GM18498 (cell line): Measurements from ENCODE around the gene ZNF506.
"Not testable (repeated sequence)": the region's sequence is repeated elsewhere in the genome, so short reads cannot be mapped to it uniquely, and the experiment has no call there.

Experiments
- ATAC-seq: cut with Tn5 transposase; IDR thresholded peaks from one replicate; pipeline ENCODE4 v1.9.1; 2021; ENCODE audit warnings: mild to moderate bottlenecking, moderate library complexity; ENCODE audit not compliant: unreplicated experiment

The ZNF506 gene

GRCh38 chr19:19746286-19747213 lies 75.0 kb downstream of the ZNF506 start:
- ATAC-seq: no peak

- no peak for ATAC-seq
These were observed 75.9 kb downstream of the ZNF506 start for GRCh38 chr19:19745496-19746285.

DNA sequence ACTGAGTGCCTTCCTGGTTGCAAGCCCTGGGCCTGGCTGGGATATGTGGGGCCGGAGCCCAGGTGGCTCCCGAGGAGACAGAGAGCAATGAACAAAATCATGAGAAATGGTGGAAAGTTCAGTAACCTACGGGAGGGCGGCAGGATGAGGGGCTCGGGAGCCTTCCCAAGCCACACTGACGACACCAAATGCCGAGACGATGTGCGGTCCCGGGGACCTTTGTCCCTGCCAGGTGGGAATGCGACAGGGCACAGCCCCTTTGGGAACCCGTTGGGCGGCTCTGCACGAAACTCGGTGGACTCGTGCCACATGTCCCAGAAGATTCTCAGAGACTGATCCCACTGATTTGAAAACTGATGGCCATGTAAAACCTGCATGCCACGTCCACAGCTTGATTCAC lies 76.9 kb downstream of the ZNF506 start:
- no peak for ATAC-seq

DNA sequence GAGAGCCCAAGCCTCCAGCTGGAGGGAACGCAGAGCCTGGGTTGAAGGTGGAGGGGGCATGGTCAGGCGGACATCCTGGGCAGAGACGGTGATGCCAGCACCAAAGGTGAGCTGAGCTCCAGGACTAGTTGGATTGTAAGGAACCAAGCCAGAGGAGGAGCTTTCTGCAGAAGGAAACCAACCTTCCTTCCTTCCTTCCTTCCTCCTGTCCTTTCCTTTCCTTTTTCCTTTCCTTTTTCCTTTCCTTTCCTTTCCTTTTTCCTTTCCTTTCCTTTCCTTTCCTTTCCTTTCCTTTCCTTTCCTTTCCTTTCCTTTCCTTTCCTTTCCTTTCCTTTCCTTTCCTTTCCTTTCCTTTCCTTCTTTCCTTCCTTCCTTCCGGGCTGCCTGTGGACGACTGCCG lies 77.6 kb downstream of the ZNF506 start:
- ATAC-seq: not testable (repeated sequence)

- no peak for ATAC-seq
These were observed 78.4 kb downstream of the ZNF506 start for GRCh38 chr19:19743176-19743575.

- ATAC-seq: no peak
These were observed 78.8 kb downstream of the ZNF506 start for GRCh38 chr19:19742773-19743172.
